Esophagus muscularis mucosa (tissue), 4 donors: Measurements from ENCODE around the gene RAPGEF1. TPM values are rescaled to one million over a fixed set of nuclear protein-coding genes. Genes with fewer than 3 reads are reported as not detected.

Source experiments
- DNase-seq: peaks from one replicate; pipeline ENCODE4 v3.0.0-alpha.2; 2017; ENCODE audit errors: extremely low spot score
- H3K27ac ChIP-seq, 4 donors: fragments of 200-600 bp; sonication (generic); replicated peaks in 1 of 4; 1 replicate in 3 of 4; 2 replicates in 1 of 4; pipeline ENCODE4 v1.5.1; 2016 to 2019; ENCODE audit warnings: mild to moderate bottlenecking in 1 of 4
- H3K27me3 ChIP-seq, 4 donors: fragments of 200-600 bp; sonication (generic); one replicate each; pipeline versions ENCODE4 v1.5.1 to v1.6.0; 2016 to 2019
- H3K36me3 ChIP-seq, 4 donors: fragments of 200-600 bp; sonication (generic); one replicate each; pipeline ENCODE4 v1.5.1; 2016 to 2019
- H3K4me1 ChIP-seq, 4 donors: fragments of 200-600 bp; sonication (generic); one replicate each; pipeline ENCODE4 v1.5.1; 2016 to 2019
- H3K4me3 ChIP-seq, 4 donors: fragments of 200-600 bp; sonication (generic); 1 replicate in 2 of 4; 2 replicates in 2 of 4; pipeline ENCODE4 v1.5.1; 2016 to 2019; ENCODE audit warnings: mild to moderate bottlenecking in 4 of 4, moderate library complexity in 1 of 4
- H3K9me3 ChIP-seq, 4 donors: fragments of 200-600 bp; sonication (generic); 1 replicate in 3 of 4; 2 replicates in 1 of 4; pipeline ENCODE4 v1.5.1; 2016 to 2019
- CTCF ChIP-seq, 3 experiments: fragments of 200-600 bp in 2 of 3; fragments of 450-650 bp in 1 of 3; sonication (generic) in 2 of 3; IDR thresholded peaks; one replicate each; pipeline ENCODE4 v1.5.1; 2017 to 2019; ENCODE audit warnings: antibody characterized with exemption in 3 of 3, mild to moderate bottlenecking in 2 of 3, moderate library complexity in 1 of 3
- EP300 ChIP-seq: sonication (generic); formaldehyde crosslinking; IDR thresholded peaks from one replicate; pipeline ENCODE4 v1.6.1; 2017; ENCODE audit warnings: antibody characterized with exemption
- POLR2A ChIP-seq: fragments of 450-650 bp; IDR thresholded peaks from one replicate; pipeline ENCODE4 v1.6.1; 2017; ENCODE audit warnings: antibody characterized with exemption, moderate library complexity, mild to moderate bottlenecking, low read depth
- POLR2AphosphoS5 ChIP-seq, 2 donors: sonication (generic); formaldehyde crosslinking; IDR thresholded peaks; one replicate each; pipeline ENCODE4 v1.6.1; 2017; ENCODE audit warnings: antibody characterized with exemption in 2 of 2
- WGBS: methylation state at CpG from one replicate; pipeline ENCODE4 v1.1.5; 2018; 5-methylcytosine and 5-hydroxymethylcytosine counted together
- intact Hi-C: fragments of 100-400 bp; cut with DNase I; formaldehyde crosslinking; loops from one replicate; pipeline ENCODE4 v1.15.1; 2023
- total RNA-seq, 4 donors: library from RNA; depleted of rRNA; stranded (reverse); fragments of >200 nt; gene quantifications; one replicate each; pipeline versions ENCODE4 v1.1.0 to v1.2.1, GENCODE V29; 2016

RAPGEF1 gene
- total RNA-seq, 4 donors from 2014 or later: 66.6 to 138 (median 101) TPM

- Histone ChIP-seq H3K4me1 (peaks cover 12 to 22% (median 21%) of the 10 kb centered on the region in 4 donors), H3K36me3 (no peaks in the 10 kb centered on the region), H3K27ac (no peak within 1 kb of the TSS), H3K27me3 (peaks cover 7 to 58% (median 23%) of the 10 kb centered on the region in 4 donors), H3K4me3 (peak within 1 kb of the TSS; percentile 37 to 49 (median 40)), H3K9me3 (peaks cover 0 to 26% (median 26%) of the 10 kb centered on the region in 4 donors)
- 32% methylated on average over 35 of the region's 50 CpGs for WGBS
- no peak for DNase-seq
- no peak for TF ChIP-seq CTCF (IDR thresholded peaks at IDR 0.05)
- no peak for TF ChIP-seq EP300
- no peak for TF ChIP-seq POLR2AphosphoS5 (IDR thresholded peaks at IDR 0.05)
- intact Hi-C loops: no loop called here
These were observed 194.7 kb downstream of the RAPGEF1 start, which contains the start of gene PRRT1B for GRCh38 chr9:131545003-131545785. Gene PRRT1B, plus strand, starts transcription at chr9:131545523. Its CDS starts 93 bp downstream, at chr9:131545616.

- DNase-seq: no peak
- Histone ChIP-seq H3K27me3 (peaks cover 7 to 39% (median 23%) of the 10 kb centered on the region in 4 donors), H3K4me3 (no peak overlapping the region), H3K4me1 (peaks cover 12 to 22% (median 21%) of the 10 kb centered on the region in 4 donors), H3K9me3 (peaks cover 0 to 26% (median 26%) of the 10 kb centered on the region in 4 donors), H3K27ac (no peak overlapping the region), H3K36me3 (no peaks in the 10 kb centered on the region)
- TF ChIP-seq POLR2AphosphoS5 (IDR thresholded peaks at IDR 0.05) (no peak), CTCF (IDR thresholded peaks at IDR 0.05) (no peak), POLR2A (no peak), EP300 (no peak)
- intact Hi-C loops: no loop called here
- 94% methylated on average over 6 of the region's 6 CpGs for WGBS
These were observed 196.7 kb downstream of the RAPGEF1 start for GRCh38 chr9:131543141-131543540.

GRCh38 chr9:131539223-131539923 lies 200.5 kb downstream of the RAPGEF1 start:
- Histone ChIP-seq H3K36me3 (no peaks in the 10 kb centered on the region), H3K4me1 (no peaks in the 10 kb centered on the region), H3K27me3 (peaks cover 0 to 3% (median 1%) of the 10 kb centered on the region in 4 donors), H3K4me3 (no peak overlapping the region), H3K9me3 (peaks cover 0 to 26% (median 24%) of the 10 kb centered on the region in 4 donors), H3K27ac (no peak overlapping the region)
- intact Hi-C loops: no loop called here
- TF ChIP-seq POLR2AphosphoS5 (IDR thresholded peaks at IDR 0.05): no peak
- no peak for TF ChIP-seq CTCF (IDR thresholded peaks at IDR 0.05)
- no peak for TF ChIP-seq EP300
- TF ChIP-seq POLR2A: no peak
- DNase-seq: no peak
- WGBS: 87% methylated on average over 7 of the region's 7 CpGs

GRCh38 chr9:131537946-131538345 lies 201.9 kb downstream of the RAPGEF1 start:
- WGBS: 95% methylated on average over 19 of the region's 19 CpGs
- Histone ChIP-seq H3K4me3 (no peak overlapping the region), H3K4me1 (no peaks in the 10 kb centered on the region), H3K27ac (no peak overlapping the region), H3K9me3 (peaks cover 0 to 12% (median 10%) of the 10 kb centered on the region in 4 donors), H3K36me3 (no peaks in the 10 kb centered on the region), H3K27me3 (no peaks in the 10 kb centered on the region)
- DNase-seq: no peak
- no peak for TF ChIP-seq CTCF (IDR thresholded peaks at IDR 0.05)
- TF ChIP-seq POLR2AphosphoS5 (IDR thresholded peaks at IDR 0.05): no peak
- no peak for TF ChIP-seq POLR2A
- no peak for TF ChIP-seq EP300
- intact Hi-C loops: no loop called here
